AG09309 (cell line): ENCODE measurements around the gene BNC2.
"Not testable (repeated sequence)": the region's sequence is repeated elsewhere in the genome, so short reads cannot be mapped to it uniquely, and the experiment has no call there.

Source experiments
- DNase-seq: peaks from one replicate; pipeline ENCODE4 v3.0.0-alpha.2; 2010; ENCODE audit warnings: low read depth
- H3K4me3 ChIP-seq: 2 replicates; pipeline ENCODE4 v1.5.1; 2011; ENCODE audit warnings: mild to moderate bottlenecking, low read depth, low read length, moderate library complexity; ENCODE audit not compliant: control insufficient read depth
- TF ChIP-seq, protein P1 (sequence below): IDR thresholded peaks from 2 replicates; pipeline ENCODE4 v1.5.1; 2011; ENCODE audit warnings: mild to moderate bottlenecking, low read depth, low read length, inconsistent platforms; ENCODE audit not compliant: insufficient read depth, control insufficient read depth; ENCODE audit errors: missing control alignments

The BNC2 gene

DNA sequence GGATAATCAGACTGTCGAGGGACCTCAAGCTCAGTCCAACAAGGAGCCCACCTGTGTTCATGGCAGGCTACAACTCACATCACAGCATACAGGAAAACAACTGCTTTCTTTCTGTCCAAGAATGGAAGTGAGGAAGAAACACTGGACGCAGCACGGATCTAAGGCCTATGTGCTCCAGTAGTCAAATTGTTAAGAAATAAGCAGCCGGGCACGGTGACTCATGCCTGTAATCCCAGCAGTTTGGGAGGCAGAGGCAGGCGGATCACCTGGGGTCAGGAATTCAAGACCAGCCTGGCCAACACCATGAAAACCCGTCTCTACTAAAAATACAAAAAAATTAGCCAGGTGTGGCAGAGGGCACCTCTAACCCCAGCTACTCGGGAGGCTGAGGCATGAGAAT, 427.8 kb downstream of the BNC2 start:
- TF ChIP-seq, protein P1, sequence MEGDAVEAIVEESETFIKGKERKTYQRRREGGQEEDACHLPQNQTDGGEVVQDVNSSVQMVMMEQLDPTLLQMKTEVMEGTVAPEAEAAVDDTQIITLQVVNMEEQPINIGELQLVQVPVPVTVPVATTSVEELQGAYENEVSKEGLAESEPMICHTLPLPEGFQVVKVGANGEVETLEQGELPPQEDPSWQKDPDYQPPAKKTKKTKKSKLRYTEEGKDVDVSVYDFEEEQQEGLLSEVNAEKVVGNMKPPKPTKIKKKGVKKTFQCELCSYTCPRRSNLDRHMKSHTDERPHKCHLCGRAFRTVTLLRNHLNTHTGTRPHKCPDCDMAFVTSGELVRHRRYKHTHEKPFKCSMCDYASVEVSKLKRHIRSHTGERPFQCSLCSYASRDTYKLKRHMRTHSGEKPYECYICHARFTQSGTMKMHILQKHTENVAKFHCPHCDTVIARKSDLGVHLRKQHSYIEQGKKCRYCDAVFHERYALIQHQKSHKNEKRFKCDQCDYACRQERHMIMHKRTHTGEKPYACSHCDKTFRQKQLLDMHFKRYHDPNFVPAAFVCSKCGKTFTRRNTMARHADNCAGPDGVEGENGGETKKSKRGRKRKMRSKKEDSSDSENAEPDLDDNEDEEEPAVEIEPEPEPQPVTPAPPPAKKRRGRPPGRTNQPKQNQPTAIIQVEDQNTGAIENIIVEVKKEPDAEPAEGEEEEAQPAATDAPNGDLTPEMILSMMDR, result no peak
- no peak for DNase-seq
- no peak overlapping the region for H3K4me3 ChIP-seq

DNA sequence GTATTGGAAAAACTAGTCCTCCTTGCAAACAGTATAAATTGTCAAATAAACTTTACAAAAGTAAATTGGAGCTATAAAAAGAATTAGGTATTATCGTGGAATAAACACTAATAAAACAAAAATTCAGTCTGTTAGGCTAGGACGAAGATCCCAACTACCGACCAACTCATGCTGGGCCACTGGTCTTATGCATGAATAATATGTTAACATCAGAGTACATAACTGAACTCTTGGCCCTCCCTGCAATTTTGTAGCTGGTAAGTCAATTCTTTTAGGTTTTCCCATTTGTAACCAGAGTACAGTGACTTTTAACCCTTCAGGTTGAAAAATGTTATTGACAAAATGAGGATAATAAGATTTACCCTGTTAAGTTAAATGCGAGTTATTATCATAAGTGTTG, 428.7 kb downstream of the BNC2 start:
- TF ChIP-seq, protein P1, result no peak
- H3K4me3 ChIP-seq, result no peak overlapping the region

DNA sequence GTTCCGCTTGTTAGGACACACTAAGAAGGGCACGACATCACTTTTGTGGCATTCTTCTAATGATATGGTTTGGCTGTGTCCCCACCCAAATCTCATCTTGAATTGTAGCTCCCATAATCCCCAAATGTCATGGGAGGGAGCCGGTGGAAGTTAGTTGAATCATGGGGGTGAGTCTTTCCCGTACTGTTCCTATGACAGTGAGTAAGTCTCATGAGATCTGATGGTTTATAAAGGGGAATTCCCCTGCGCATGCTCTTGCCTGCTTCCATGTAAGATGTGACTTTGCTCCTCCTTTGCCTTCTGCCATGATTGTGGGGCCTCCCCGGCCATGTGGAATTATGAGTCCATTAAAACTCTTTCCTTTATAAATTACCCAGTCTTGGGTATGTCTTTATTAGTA, 431.6 kb downstream of the BNC2 start:
- DNase-seq, H3K4me3 ChIP-seq: not testable (repeated sequence)

More for the DNA sequence above, 428.7 kb downstream of the BNC2 start:
- DNase-seq, result no peak

DNA sequence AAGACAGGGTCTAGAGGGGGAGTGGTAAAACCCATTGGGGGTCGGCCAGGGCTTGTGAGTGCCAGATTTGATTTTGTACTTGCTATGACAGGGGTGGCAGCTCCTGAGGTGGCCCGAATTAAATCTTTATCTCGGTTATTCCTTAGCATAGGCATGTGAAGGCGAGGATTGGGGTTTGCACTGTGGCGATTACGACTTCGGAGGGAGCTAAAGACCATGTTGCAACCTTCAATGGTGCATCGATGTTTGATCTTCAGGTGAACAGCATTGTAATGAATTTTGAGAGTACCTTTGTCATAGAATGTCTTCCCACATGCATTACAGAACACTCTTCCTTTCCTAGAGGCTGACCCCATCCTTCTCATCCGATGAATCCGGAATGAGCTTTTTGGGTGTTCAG, 433.9 kb downstream of the BNC2 start:
- no peak overlapping the region for H3K4me3 ChIP-seq
- TF ChIP-seq, protein P1, result no peak
- DNase-seq, result no peak

DNA sequence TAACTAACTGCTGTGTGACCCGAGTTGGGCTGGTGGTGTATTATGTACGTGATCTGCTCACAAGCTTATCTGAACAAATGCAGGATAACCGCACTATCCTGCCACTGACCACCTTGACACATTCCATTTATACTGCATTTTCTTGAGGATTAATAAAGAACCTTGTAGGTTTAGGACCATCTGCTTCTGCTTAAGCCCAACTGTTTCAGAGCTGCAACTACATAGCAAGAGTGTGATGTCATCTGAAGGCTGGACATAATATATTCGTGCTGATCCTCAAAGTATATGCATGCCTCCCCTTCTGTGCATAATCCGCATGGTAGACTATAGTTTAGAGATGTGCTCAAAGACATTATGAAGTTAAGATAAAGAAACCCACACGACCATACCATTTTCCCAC, 435.9 kb downstream of the BNC2 start:
- TF ChIP-seq, protein P1, result no peak
- no peak overlapping the region for H3K4me3 ChIP-seq
- DNase-seq, result peak; percentile 37

DNA sequence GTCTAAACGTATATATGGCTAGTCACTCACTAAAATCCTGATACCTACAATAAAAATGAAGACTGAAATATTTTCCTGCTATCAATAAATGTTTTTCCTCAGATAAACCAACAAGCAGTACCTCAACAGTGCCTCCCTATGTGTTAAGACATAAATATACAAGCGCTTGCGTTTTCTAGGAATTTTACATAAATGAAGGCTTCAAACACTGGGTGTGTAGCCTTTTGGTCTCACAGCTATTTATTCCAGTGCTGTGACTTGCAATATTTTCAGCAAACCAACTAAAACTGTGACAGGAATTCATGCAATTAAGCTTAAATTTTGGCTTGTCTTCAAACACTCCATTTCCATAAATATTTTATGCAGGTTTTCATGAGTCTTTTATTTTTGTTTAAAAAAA, 437.0 kb downstream of the BNC2 start:
- H3K4me3 ChIP-seq, result no peak overlapping the region
- TF ChIP-seq, protein P1, result no peak
- no peak for DNase-seq

DNA sequence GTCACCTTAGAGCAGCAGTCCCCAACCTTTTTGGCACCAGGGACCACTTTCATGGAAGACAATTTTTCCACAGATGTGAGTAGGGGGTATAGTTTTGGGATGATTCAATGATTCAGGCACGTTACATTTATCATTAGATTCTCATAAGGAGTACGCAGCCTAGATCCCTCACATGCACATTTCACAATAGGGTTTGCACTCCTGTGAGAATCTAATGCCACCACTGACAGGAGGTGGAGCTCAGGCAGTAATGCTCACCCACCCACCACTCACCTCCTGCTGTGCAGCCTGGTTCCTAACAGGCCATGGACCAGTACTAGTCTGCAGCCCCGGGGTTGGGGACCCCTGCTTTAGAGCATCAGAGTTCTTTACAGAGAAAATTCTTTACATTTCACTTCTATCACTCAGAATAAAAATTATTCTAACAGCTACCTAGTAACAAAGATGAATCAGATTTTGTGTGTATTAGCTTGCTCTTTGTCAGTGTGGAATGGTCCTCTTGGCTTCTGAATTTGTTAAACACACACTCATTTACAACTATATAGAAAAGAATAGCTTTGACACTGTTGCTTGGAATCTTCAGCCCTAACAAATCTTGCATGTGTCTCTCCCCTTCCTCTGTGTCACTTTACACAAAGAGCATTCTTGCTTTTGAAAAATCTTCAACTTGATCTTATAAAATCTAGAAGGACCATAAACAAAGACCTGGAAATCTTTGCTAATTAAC, 438.6 kb downstream of the BNC2 start:
- TF ChIP-seq, protein P1, result no peak
- H3K4me3 ChIP-seq, result no peak overlapping the region
- DNase-seq, result no peak
